ENCODE results near the gene NRF1.

Gene NRF1

GRCh38 chr7:129688503-129689222 lies 77.1 kb downstream of the NRF1 start:
- no peak for DNase-seq

- no peak for DNase-seq
Observed at GRCh38 chr7:129689995-129690581, 78.6 kb downstream of the NRF1 start.

- no peak for DNase-seq
Observed at GRCh38 chr7:129690701-129691100, 79.2 kb downstream of the NRF1 start.

- DNase-seq: no peak
Observed at GRCh38 chr7:129698516-129699418, 87.2 kb downstream of the NRF1 start.

DNA sequence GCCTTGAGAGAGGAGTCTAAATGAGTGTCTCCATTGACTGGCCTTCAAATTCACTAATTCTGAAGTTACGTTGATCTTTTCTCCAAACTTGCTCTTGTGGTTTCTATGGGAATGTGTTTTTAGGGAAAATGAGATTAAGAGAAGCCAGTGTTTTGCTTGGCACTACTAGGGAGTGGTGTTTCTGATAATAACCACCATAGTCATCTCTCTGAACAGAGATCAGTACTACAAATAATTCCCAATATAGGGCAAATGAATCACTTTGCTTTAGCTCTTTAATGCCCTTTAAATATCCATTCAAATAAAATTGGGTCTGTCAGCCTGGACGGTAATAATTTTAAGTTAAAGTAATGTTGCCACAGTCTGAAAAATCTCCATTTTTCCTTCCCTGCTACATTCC lies 90.8 kb downstream of the NRF1 start:
- DNase-seq: no peak

GRCh38 chr7:129702761-129703338 lies 91.3 kb downstream of the NRF1 start:
- DNase-seq: no peak

DNA sequence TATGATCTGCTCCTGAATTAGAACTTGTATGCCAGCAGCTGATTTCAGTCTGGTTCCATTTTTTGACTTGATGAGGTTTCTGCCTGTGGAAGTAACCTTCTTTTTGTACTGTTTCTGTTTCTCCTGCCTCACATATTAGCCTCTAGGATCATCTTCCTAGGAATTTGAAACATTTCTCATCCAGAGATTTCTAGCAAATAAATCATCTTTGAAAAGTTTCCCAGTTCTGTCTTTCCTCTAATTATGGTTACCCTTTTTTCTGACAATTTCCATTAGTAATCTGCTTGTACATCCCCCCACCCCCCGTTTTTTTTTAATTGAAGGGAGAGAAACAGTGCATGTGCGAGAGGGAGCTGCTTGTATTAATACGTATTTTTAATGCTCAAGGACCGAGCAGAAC lies 92.2 kb downstream of the NRF1 start:
- no peak for DNase-seq

DNA sequence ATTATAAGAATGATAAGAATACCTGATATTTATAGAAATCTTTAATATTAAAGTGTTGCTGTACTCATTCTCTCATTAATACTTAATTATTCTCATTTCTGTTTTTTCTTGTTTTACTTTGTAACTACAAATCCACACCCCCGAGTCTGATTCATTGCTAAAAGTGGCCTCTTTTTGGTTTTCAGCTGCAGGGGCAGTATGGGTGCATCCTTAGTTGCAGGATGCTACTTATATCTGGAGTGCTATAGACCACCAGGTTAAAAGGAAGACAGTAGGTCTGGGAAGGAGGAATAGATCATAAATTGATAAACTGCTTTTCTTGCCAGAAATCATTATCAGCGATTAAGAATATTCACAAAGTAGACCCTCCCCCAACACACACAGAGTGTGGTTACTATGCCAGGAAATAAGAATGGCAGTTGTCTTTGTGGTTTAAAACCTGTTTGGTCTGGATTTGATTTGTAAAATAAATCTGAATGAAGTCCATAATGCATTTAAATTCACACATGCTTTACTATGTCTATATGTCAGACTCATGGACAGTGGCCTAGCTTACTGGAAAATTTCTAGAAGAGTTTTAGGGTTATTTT lies 96.5 kb downstream of the NRF1 start:
- no peak for DNase-seq

- DNase-seq: no peak
Observed at GRCh38 chr7:129713544-129713943, 102.0 kb downstream of the NRF1 start.

- DNase-seq: no peak
Observed at GRCh38 chr7:129714514-129715063, 103.1 kb downstream of the NRF1 start.

GRCh38 chr7:129719980-129720732 lies 108.6 kb downstream of the NRF1 start:
- no peak for DNase-seq

- DNase-seq: no peak
Observed at GRCh38 chr7:129721068-129721467, 109.5 kb downstream of the NRF1 start.

GRCh38 chr7:129723679-129724078 lies 112.2 kb downstream of the NRF1 start:
- no peak for DNase-seq

DNA sequence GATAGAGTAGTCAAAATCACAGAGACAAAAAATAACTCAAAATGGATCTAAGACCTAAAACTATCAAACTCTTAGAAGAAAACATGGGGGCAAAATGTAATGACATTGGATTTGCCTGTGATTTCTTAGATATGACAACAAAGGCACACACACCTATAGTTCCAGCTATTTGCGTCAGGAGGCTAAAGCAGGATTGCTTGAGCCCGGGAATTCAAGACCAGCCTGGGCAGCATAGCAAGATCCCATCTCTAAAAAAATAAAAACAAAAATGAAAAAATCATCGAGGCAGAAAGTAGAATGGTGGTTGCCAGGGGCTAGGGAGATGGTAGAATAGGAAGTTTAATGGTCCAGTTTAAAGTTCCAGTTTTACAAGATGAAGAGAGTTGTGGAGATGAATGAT lies 113.3 kb downstream of the NRF1 start:
- DNase-seq: no peak

GRCh38 chr7:129728875-129729467 lies 117.5 kb downstream of the NRF1 start:
- DNase-seq: no peak

DNA sequence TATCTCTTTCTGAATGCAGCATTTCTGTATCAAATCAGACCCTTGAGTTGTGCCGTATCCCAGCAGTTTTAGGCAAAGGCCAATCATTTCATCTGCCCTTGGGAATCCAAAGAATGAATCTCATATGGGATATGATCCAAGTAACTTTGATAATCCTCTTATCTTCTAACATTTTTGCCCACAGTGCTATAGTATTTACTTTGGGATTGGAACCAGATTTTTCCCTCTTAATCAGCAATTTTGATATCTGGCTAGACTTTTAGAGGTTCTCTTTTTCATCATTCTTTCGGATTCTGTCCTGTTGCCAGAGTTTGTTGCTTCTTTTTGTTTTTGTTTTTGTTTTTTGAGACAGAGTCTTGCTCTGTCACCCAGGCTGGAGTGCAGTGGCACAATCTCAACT lies 118.0 kb downstream of the NRF1 start:
- DNase-seq: no peak

DNA sequence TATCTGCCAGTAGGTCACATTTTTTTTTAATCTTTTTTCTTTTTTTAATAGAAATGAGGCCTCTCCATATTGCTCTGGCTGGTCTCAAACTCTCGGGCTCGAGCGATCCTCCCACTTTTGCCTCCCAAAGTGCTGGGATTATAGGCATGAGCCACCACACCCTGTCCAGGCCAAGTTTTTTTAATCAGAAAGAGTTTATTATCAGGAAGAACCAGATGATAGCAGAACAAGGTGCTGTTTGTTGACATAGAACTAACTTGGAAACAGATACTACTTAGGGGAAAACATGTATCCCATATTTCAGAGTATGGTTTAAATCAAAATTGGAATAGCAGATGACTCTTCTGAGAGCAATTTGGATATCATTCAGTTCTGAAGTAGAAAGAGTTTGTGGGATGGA lies 118.6 kb downstream of the NRF1 start:
- no peak for DNase-seq

- DNase-seq: no peak
Observed at GRCh38 chr7:129734400-129734799, 122.9 kb downstream of the NRF1 start.

DNA sequence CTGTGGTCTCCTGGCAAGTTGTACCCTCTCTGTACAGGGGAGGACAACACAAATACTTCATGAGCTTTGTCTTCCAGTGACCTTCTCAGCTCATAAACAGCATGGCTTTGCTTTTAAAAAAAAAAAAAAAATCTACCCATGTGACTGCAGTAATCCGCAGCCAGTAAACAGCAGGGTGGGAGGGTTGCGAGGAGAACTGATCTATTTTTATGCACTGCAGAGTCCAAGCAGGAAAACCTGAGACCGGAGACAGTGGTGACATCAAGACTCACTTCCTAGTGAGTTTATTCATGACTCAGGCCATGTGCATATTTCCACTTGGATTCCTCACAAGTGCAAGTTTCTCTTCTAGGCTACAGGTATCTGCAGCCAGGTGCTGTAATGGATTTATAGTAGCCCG lies 127.9 kb downstream of the NRF1 start:
- no peak for DNase-seq

DNA sequence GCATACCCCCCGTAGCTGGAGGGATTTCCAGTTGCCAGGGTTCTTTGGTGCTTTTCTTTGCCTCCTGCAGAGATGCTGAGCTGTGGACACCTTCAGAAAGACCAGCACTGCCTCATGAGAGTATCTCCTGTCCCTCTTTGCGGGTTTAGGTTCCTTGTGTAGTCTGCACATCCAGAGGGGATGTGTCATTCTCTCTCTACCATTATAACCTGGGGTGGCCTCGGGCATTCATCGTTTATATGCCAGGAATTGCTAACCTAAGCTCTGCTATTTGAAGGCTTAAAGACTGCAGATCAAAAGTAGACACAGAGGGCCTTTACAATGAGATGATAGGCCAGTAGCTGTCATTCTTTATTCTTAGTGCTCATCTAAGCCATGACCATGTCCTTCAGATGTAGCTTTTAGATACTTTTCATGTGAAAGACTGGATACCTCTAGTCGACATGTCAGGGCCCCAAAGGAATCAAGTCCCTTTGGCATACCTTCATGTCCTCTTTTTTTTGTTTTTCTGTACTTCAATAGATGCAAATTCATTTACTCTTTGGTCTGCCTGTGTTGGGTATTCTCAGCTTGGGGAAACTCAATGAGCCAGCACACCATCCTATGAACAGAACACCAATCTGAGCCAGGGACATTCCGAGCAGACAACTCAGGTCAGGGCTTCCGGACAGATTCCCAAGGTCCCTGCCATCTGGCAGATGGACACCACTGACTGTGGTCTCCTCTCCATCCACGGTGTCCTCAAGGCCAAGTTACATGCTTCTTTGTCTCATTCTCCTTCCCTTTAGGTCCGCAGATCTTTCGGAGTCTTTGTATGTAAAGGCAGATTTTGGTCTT lies 129.3 kb downstream of the NRF1 start:
- DNase-seq: no peak

DNA sequence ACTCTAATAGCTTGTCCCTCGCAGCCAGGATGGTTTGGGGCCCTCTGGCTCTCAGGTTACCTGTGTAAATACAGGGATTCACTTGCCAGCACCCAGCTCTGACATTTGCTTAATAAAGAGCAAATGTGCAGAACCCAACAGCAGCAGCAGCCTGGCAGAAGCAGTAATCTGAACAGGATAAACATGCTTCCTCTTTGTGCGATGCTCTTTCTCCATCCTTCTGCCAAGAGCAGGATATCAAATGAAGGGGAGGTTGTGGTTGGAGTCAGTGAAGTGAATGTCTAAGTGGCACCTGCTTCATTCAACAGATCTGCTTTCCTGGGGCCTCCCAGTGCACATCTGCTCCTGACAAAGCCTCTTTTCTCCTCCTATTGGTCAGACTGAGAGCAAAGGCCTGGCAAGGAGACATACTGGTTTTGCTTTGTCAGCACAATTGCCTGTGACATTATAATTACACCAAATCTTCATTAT lies 130.3 kb downstream of the NRF1 start:
- no peak for DNase-seq
